DOHH2 (cell line): ENCODE data around the gene LAPTM4A.

ENCODE experiments used
- H3F3A ChIP-seq: fragments of 200-600 bp; sonication (generic), shearing (Covaris generic); 2 replicates; pipeline ENCODE4 v1.6.0; 2016; ENCODE audit warnings: antibody characterized with exemption, mild to moderate bottlenecking; ENCODE audit not compliant: control insufficient read depth, insufficient read depth
- H3K27ac ChIP-seq: fragments of 200-600 bp; sonication (generic); 2 replicates; pipeline ENCODE4 v1.5.1; 2014; ENCODE audit warnings: low read depth, mild to moderate bottlenecking, low read length, moderate library complexity
- H3K27me3 ChIP-seq: fragments of 200-600 bp; sonication (generic); 2 replicates; pipeline ENCODE4 v1.6.1; 2014; ENCODE audit warnings: mild to moderate bottlenecking, low read length, mixed read lengths; ENCODE audit not compliant: control insufficient read depth
- H3K36me3 ChIP-seq: fragments of 200-600 bp; sonication (generic); 2 replicates; pipeline ENCODE4 v1.6.1; 2014; ENCODE audit warnings: mild to moderate bottlenecking, low read length, moderate library complexity, mixed read lengths; ENCODE audit not compliant: control insufficient read depth
- H3K4me1 ChIP-seq: fragments of 200-600 bp; sonication (generic); 2 replicates; pipeline ENCODE4 v1.6.1; 2014; ENCODE audit warnings: mild to moderate bottlenecking, low read length, mixed read lengths; ENCODE audit not compliant: control insufficient read depth
- H3K4me2 ChIP-seq: fragments of 200-600 bp; sonication (generic); 2 replicates; pipeline ENCODE4 v1.6.0; 2014; ENCODE audit warnings: mild to moderate bottlenecking, low read length, moderate library complexity
- H3K4me3 ChIP-seq: fragments of 200-600 bp; sonication (generic); 2 replicates; pipeline ENCODE4 v1.5.1; 2014; ENCODE audit warnings: mild to moderate bottlenecking, low read length, mixed read lengths
- H3K79me2 ChIP-seq: fragments of 200-600 bp; sonication (generic); 2 replicates; pipeline ENCODE4 v1.6.1; 2014; ENCODE audit warnings: mild to moderate bottlenecking, low read length, mixed read lengths; ENCODE audit not compliant: control insufficient read depth
- H3K9me2 ChIP-seq: fragments of 200-600 bp; sonication (generic); replicated peaks from 2 replicates; pipeline ENCODE4 v1.6.1; 2014; ENCODE audit warnings: mild to moderate bottlenecking, low read length, mixed read lengths; ENCODE audit not compliant: control insufficient read depth
- H3K9me3 ChIP-seq: fragments of 200-600 bp; sonication (generic); 2 replicates; pipeline ENCODE4 v1.6.1; 2014; ENCODE audit warnings: antibody characterized with exemption, low read length, mixed read lengths; ENCODE audit not compliant: control insufficient read depth, insufficient read depth
- H4K20me1 ChIP-seq: fragments of 200-600 bp; sonication (generic); 2 replicates; pipeline ENCODE4 v1.6.0; 2014; ENCODE audit warnings: low read depth, mild to moderate bottlenecking, antibody characterized with exemption, low read length, moderate library complexity; ENCODE audit not compliant: control insufficient read depth, insufficient read depth
- CTCF ChIP-seq: fragments of 200-600 bp; sonication (generic); IDR thresholded peaks from one replicate; pipeline ENCODE4 v1.5.1; 2014; ENCODE audit warnings: antibody characterized with exemption, mild to moderate bottlenecking, low read depth, low read length; ENCODE audit not compliant: poor library complexity, severe bottlenecking
- EZH2phosphoT487 ChIP-seq: fragments of 200-600 bp; sonication (generic); IDR thresholded peaks from 2 replicates; pipeline ENCODE4 v1.6.1; 2017; ENCODE audit warnings: borderline replicate concordance, mild to moderate bottlenecking, antibody characterized with exemption, low read length, moderate library complexity, mixed read lengths

Gene LAPTM4A

DNA sequence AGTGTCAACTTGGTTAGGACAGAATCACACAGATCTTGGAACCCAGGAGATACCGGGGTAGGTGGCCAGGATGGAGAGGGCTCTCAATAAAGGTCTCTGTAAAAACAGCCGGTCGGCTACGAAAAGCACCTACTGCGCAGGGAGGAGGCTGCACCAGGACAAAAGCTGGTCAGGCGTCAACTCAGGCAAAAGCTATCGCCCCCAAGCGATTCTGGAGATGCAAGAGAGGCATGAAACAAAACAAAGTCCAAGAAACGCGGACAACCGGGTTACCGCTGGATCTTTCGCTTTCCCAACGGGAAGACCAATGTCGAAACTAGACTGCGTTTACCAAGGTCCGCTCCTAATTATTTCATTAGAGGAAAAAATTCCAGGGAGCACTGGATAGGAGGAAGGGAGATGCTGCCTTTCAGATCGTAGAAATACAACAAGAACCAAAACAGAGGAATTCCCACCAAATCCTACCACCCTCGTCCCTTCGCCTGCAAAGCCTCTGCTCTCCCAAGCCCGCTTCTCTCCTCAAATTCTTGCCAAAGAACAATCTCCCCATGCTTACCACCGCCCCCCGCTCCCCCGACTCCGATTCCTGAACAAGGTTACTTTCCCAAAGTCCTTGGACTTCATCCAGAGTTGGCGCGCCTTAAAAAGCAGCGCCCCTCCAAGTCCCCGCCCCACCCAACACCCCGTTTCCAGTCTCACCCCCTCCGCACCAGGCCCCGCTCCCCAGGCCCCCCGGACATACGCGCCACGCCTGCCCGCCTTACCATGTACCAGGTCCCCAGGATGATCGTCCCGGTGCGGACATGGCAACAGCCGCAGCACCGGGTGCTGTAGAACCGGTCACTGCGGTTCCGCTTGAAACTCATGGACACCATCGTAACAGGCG, 539 bp downstream of the LAPTM4A start:
- H3K4me1 ChIP-seq: peaks cover 35% of the 10 kb centered on the region
- H3K4me3 ChIP-seq: peak overlapping the region; percentile 98
- 0 out of 2 replicates have a peak, but pooled peaks cover 6% of the 10 kb centered on the region for H3F3A ChIP-seq
- no peaks in the 10 kb centered on the region for H3K9me3 ChIP-seq
- H3K79me2 ChIP-seq: peaks cover 52% of the 10 kb centered on the region
- TF ChIP-seq CTCF: peak; percentile 47
- TF ChIP-seq EZH2phosphoT487: no peak
- H4K20me1 ChIP-seq: 0 out of 2 replicates have a peak, but pooled peaks cover 3% of the 10 kb centered on the region
- peaks cover 6% of the 10 kb centered on the region; the same call in 1 of the 2 replicates for H3K36me3 ChIP-seq
- H3K4me2 ChIP-seq: peak overlapping the region; percentile 81
- 0 out of 2 replicates have a peak, but pooled peaks cover 6% of the 10 kb centered on the region for H3K27me3 ChIP-seq
- peak overlapping the region; percentile 57 for H3K27ac ChIP-seq
- no peaks in the 10 kb centered on the region for H3K9me2 ChIP-seq

DNA sequence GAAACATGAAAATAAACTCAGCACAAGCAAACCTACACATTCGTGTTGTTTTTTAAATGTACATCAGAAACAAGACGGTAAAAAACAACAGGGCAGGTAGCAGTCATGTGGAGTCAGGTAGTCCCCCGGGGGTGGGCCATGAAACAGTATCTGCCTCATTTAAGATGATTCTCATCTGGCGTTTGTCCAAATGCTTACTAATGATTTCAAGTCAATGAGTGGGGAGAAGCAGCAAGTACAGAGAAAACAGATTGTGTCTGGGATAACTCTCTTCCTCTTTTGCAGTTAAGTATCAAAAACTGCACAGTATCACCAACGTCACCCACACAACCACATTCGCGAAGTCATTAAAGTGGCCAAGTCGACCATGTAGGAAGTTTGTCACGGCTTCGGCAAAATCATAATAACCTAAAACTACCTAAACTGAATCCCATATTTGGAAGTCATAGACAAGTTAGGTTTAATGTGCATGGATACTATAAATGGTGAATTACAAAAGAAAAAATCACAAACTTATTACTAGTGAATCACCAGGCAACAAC, 1.3 kb downstream of the LAPTM4A start:
- Histone ChIP-seq H4K20me1 (0 out of 2 replicates have a peak, but pooled peaks cover 3% of the 10 kb centered on the region), H3K27ac (peak overlapping the region; percentile 57), H3K27me3 (0 out of 2 replicates have a peak, but pooled peaks cover 3% of the 10 kb centered on the region), H3F3A (0 out of 2 replicates have a peak, but pooled peaks cover 6% of the 10 kb centered on the region), H3K4me2 (peak overlapping the region; percentile 81), H3K4me1 (peaks cover 35% of the 10 kb centered on the region), H3K9me2 (no peaks in the 10 kb centered on the region), H3K9me3 (no peaks in the 10 kb centered on the region), H3K4me3 (peak overlapping the region; percentile 98), H3K79me2 (peaks cover 59% of the 10 kb centered on the region), H3K36me3 (peaks cover 6% of the 10 kb centered on the region; the same call in 1 of the 2 replicates)
- TF ChIP-seq EZH2phosphoT487 (no peak), CTCF (no peak)

DNA sequence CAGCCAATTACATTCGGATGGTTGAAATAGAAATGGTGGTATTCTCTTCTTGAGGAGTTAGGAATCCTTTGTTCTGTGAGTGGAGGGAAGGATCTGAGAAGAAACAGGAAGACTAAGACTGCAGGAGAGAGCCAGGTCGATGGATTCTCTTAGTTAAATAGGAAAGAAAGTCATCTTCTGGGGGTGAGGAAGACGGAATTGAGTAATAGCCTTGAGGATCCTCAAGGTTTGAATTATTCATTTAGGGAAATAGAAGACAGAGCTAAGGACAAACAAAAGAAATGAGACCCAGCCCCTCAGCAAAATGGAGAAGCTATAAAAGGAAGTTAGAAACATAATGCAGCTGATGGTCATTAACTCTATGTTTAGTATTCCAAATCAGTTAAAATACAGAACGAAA, 1.8 kb downstream of the LAPTM4A start:
- peaks cover 64% of the 10 kb centered on the region for H3K79me2 ChIP-seq
- 0 out of 2 replicates have a peak, but pooled peaks cover 6% of the 10 kb centered on the region for H3F3A ChIP-seq
- H3K36me3 ChIP-seq: peaks cover 6% of the 10 kb centered on the region
- peak overlapping the region; percentile 81 for H3K4me2 ChIP-seq
- peak overlapping the region; percentile 57 for H3K27ac ChIP-seq
- H3K9me3 ChIP-seq: no peaks in the 10 kb centered on the region
- no peaks in the 10 kb centered on the region for H3K9me2 ChIP-seq
- H4K20me1 ChIP-seq: 0 out of 2 replicates have a peak, but pooled peaks cover 3% of the 10 kb centered on the region
- no peaks in the 10 kb centered on the region for H3K27me3 ChIP-seq
- TF ChIP-seq EZH2phosphoT487: no peak
- TF ChIP-seq CTCF: no peak
- H3K4me1 ChIP-seq: peaks cover 35% of the 10 kb centered on the region
- H3K4me3 ChIP-seq: peak overlapping the region; percentile 98
